GM21367 (cell line): ENCODE measurements around the gene CEBPB.

ENCODE experiments used
- ATAC-seq: cut with Tn5 transposase; IDR thresholded peaks from one replicate; pipeline ENCODE4 v1.9.1; 2021; ENCODE audit not compliant: unreplicated experiment

Gene CEBPB

GRCh38 chr20:50226093-50226974, 35.7 kb downstream of the CEBPB start:
- ATAC-seq, result no peak

GRCh38 chr20:50227506-50227905, 36.9 kb downstream of the CEBPB start:
- no peak for ATAC-seq

DNA sequence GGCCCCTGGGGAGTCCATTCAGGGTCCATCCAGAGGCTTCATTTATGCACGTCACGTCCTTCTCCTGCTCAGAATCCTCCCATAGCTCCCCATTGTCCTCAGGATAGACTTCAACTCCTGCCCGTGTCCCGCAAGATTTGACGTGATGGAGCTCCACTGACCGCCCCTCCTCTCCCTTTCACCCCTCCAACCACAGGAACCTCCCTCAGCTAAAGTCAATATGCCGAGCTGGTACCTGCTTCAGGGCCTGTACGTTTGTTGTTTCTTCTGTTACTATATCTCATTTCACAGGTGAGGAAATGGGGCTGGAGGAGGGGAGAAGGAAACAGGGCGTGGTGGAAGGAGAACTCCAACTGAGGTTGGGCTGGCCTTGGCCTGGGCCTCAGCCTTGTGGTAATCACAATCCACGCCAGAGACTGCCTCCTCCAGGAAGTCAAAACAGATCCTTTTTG, 38.6 kb downstream of the CEBPB start:
- no peak for ATAC-seq

GRCh38 chr20:50230184-50230583, 39.6 kb downstream of the CEBPB start:
- no peak for ATAC-seq

DNA sequence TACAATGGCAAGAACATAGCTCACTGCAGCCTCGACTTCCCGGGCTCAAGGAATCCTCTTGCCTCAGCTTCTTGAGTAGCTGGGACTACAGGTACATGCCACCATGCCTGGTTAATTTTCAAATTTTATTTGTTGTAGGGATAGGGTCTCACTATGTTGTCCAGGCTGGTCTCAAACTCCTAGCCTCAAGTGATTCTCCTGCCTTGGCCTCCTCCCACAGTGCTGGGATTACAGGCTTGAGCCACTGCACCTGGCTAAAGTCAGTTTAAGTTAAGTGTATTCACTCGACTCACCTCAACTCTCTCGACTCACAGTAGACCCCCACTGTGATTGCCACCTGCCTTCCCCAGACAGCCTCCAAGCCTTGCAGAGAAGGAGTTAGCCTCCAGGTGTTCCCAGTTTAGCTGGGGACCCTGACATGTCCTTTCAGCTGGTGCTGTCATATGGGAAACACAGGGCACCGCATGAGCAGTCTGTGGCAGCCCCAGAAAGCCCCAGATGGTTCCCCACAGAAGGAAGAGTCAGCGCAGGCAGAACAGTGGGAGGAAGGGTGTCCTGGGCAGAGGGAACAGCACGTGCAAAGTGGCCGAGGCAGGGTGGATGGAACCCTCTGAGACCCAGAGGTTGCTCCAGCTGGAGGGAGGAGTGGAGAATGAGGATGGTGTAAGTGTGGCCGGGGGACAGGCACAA, 40.4 kb downstream of the CEBPB start:
- ATAC-seq, result no peak

GRCh38 chr20:50231854-50232253, 41.2 kb downstream of the CEBPB start:
- ATAC-seq, result no peak

DNA sequence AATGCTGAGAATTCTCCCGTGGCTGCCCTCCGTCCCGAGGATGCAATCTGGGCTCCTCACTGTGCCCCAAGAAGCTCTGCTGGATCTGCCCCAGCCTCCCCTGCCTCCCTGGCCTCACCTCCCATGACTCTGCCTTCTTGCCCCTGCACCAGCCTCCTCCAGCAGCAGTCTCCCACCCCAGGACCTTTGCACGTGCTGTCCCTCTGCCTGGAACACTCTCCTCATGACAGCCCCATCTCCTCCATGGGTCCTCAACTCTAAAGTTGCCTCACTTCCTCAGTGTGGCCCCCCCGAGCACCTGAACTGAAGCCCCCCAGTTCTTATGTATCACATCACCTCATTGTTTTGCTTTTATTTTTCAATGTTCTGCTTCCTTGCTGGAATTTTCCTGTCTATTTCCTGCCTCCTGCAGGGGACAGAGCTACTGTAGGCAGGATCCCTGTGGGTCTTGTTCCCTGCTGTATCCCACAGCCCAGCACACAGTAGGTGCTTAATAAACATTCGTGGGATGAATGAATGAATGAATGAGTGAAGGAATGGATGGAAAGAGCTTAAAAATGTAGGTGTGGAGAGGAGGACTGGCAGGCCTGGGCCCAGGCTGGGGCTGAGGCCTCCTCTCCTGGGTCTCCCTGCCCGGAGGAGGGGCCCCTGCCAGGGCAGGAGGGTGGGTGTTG, 42.2 kb downstream of the CEBPB start:
- no peak for ATAC-seq

DNA sequence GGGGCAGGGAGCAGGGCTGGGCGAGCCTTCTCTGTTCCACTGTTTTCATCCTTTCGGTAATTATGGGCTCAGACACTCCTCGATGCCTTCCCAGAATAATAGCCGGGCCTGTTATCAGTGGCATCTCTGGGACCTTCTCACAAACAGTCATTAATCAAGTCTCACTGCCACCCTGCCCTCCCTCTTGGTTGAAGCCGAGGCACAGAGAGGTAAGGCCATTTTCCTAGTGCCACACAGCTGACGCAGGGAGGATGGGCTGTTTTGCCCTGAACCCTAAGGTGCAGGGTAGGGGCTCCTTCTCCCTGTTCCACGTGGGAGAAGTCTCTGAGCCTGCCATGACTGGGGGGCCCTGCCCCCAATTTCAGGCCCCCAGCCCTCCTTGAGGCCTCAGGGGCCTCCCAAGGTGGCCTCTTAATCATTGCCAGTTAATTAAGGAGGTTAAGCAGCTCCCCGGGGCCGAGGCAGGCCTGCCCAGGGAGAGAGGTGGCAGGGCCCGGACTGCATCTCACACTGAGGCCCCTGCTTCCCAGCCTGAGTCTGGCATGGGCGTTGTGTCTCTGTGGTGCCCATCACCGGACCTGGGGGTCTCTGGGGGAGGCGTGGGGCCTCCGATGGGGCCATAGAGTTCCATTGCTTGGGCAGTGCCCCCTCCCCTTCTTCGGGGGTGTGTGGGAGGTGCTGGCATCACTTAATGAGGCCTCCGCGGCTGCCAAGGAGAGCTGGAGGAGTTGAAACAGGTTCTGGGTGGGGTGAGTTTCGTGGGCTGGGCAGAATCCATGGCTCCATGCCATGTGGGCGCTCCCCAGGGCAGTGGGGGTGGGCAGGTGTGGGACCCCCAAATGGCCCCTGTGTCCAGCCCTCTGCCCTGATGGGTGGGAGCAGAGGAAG, 42.9 kb downstream of the CEBPB start:
- ATAC-seq, result no peak

- ATAC-seq, result no peak
Observed at GRCh38 chr20:50234288-50234687, 43.7 kb downstream of the CEBPB start.

DNA sequence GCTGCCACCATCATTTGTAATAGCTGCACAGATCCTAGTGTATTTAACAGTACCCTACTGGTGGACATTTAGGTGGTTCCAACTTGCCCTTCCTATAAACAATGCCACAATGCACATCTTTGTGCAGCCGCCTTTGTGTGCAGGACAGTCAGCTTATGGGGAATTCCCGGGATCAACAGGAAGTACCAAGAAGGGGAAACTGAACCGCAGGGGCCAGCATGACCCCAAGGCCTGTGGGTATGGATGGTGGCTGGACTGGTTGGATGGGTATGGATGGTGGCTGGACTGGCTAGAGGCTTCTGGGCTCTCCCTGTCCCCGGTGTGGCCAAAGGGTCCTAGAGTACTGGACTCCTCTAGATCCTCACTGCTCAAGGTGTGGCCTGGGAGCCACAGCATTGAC, 46.7 kb downstream of the CEBPB start:
- no peak for ATAC-seq

- no peak for ATAC-seq
Observed at GRCh38 chr20:50238081-50238800, 47.6 kb downstream of the CEBPB start.

- no peak for ATAC-seq
Observed at GRCh38 chr20:50240092-50240491, 49.5 kb downstream of the CEBPB start.

GRCh38 chr20:50242178-50242514, 51.5 kb downstream of the CEBPB start:
- ATAC-seq, result no peak
